ENCODE results near the gene SHISAL1.

Gene SHISAL1

GRCh38 chr22:44278243-44279068 is 34.3 kb downstream of the SHISAL1 start:
- TF ChIP-seq, protein P1, sequence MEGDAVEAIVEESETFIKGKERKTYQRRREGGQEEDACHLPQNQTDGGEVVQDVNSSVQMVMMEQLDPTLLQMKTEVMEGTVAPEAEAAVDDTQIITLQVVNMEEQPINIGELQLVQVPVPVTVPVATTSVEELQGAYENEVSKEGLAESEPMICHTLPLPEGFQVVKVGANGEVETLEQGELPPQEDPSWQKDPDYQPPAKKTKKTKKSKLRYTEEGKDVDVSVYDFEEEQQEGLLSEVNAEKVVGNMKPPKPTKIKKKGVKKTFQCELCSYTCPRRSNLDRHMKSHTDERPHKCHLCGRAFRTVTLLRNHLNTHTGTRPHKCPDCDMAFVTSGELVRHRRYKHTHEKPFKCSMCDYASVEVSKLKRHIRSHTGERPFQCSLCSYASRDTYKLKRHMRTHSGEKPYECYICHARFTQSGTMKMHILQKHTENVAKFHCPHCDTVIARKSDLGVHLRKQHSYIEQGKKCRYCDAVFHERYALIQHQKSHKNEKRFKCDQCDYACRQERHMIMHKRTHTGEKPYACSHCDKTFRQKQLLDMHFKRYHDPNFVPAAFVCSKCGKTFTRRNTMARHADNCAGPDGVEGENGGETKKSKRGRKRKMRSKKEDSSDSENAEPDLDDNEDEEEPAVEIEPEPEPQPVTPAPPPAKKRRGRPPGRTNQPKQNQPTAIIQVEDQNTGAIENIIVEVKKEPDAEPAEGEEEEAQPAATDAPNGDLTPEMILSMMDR (IDR thresholded peaks at IDR 0.05; ENCODE audit: low read depth, low read length): no peak
- no peak overlapping the region for H3K4me3 ChIP-seq (ENCODE audit: low read depth, low read length)
- H3K27me3 ChIP-seq: no peaks in the 10 kb centered on the region
- no peaks in the 10 kb centered on the region for H3K4me1 ChIP-seq
- no peaks in the 10 kb centered on the region for H3K36me3 ChIP-seq
- no peak for DNase-seq
- H3K9me3 ChIP-seq: no peaks in the 10 kb centered on the region

- Histone ChIP-seq H3K4me1 (no peaks in the 10 kb centered on the region), H3K27me3 (no peaks in the 10 kb centered on the region), H3K9me3 (no peaks in the 10 kb centered on the region), H3K4me3 (ENCODE audit: low read depth, low read length) (no peak overlapping the region), H3K36me3 (no peaks in the 10 kb centered on the region)
- TF ChIP-seq, protein P1 (IDR thresholded peaks at IDR 0.05; ENCODE audit: low read depth, low read length): no peak
- no peak for DNase-seq
Observed at GRCh38 chr22:44277386-44278135, 35.2 kb downstream of the SHISAL1 start.

DNA sequence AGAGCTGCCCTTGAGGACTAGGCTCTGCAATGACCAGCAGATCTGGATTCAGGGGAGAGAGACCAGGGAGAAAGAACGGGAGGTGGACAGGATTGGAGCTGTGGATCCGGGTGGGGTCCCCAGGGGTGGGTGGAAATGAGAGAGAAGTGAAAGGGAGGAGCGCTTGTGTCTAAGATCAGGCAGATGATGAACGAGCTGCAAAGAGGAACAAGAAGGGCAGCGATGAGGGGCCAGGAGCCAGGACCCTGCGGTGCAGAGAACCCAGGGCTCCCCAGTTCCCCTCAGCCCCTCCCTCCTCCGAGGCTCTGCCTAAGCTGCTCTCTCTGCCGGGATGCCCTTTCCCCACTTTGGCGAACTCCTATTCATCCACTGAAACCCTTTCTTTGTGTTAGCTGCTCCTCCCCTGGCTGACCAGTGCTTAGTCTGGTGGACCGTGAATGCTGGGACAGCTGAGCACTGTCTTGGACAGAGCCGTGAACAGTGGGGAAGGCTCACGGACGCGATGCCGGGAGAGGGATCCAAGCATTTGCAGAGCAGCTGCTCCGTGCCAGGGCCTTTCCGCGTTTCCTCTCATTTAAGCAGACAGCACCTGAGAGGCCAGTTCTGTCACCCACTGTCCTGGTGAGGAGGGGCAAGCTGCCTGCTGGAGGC is 35.9 kb downstream of the SHISAL1 start:
- H3K27me3 ChIP-seq: no peaks in the 10 kb centered on the region
- no peaks in the 10 kb centered on the region; the same call in 1 of the 2 replicates for H3K4me1 ChIP-seq

DNA sequence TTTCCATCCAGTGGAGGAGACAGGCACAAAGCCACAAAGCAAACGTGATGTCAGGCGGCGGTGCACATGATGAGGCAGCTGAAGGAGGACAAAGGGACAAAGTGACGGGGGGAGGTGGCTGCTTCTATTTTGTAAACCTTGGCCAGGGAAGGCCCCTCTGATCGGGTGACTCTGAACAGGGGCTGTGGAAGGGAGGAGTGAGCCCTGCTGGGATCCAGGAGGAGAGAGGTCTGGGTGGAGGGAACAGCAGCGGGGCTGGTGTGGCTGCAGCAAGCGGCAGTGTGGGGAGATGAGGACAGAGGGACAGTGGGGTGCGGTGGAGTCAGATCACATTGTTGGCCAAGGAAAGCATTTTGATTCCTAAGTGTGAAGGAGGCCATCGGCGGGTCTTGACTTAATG is 36.7 kb downstream of the SHISAL1 start:
- Histone ChIP-seq H3K27me3 (no peaks in the 10 kb centered on the region), H3K36me3 (no peaks in the 10 kb centered on the region), H3K4me3 (ENCODE audit: low read depth, low read length) (no peak overlapping the region), H3K4me1 (no peaks in the 10 kb centered on the region; the same call in 1 of the 2 replicates), H3K9me3 (no peaks in the 10 kb centered on the region)
- no peak for DNase-seq
- TF ChIP-seq, protein P1 (IDR thresholded peaks at IDR 0.05; ENCODE audit: low read depth, low read length): no peak

More for the DNA sequence above, 35.9 kb downstream of the SHISAL1 start:
- Histone ChIP-seq H3K36me3 (no peaks in the 10 kb centered on the region), H3K9me3 (no peaks in the 10 kb centered on the region), H3K4me3 (ENCODE audit: low read depth, low read length) (no peak overlapping the region)
- TF ChIP-seq, protein P1 (IDR thresholded peaks at IDR 0.05; ENCODE audit: low read depth, low read length): no peak
- no peak for DNase-seq

DNA sequence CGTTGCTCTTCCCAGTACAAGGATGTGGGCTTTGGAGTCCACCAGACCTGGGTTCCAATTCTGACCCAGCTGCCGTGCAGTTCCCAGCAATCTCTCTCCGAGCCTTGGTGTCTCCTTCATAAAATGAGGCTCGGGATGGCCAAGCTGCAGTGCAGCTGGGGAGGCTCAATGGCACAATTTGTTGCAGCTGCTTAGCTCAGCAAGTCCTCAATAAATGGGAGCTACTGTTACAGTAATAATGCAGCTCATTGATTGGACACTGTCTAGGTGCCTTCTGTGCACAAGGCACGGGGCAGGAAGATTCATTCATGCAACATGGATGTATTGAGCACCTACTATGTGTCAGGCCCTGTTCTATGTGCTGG is 37.1 kb downstream of the SHISAL1 start:
- no peaks in the 10 kb centered on the region; the same call in 1 of the 2 replicates for H3K4me1 ChIP-seq
- no peak for DNase-seq

More for the DNA sequence above, 37.1 kb downstream of the SHISAL1 start:
- no peaks in the 10 kb centered on the region for H3K9me3 ChIP-seq
- H3K4me3 ChIP-seq (ENCODE audit: low read depth, low read length): no peak overlapping the region
- TF ChIP-seq, protein P1 (IDR thresholded peaks at IDR 0.05; ENCODE audit: low read depth, low read length): no peak
- no peaks in the 10 kb centered on the region for H3K36me3 ChIP-seq
- H3K27me3 ChIP-seq: no peaks in the 10 kb centered on the region
